NCI-H1048 (cell line): ENCODE results near the gene CHRNA3.

Experiments
- DNase-seq: peaks from one replicate; lab custom pipeline; 2025; lab: John Stamatoyannopoulos, UW

CHRNA3 gene

DNA sequence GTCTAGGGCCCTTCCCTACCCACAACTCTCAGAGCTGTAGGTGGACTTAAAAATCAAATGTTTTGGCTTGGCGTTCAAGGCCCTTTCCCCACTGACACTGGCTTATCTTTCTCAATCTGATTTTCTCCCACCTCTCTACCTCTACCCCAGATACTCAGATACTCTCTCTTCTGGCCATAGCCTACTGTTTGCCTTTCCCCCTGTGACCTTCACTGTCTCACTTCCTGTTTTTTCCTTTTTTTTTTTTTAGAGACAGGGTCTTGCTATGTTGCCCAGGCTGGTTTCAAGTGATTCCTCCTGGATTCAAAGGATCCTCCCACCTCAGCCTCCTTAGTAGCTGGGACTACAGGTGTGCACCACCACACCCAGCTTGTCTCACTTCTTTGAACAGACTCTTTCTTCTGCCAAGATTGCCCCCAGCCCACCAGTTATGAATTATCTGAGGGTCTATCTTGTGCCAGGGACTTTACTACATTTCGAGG, 15.6 kb upstream of the CHRNA3 start:
- DNase-seq: no peak

DNA sequence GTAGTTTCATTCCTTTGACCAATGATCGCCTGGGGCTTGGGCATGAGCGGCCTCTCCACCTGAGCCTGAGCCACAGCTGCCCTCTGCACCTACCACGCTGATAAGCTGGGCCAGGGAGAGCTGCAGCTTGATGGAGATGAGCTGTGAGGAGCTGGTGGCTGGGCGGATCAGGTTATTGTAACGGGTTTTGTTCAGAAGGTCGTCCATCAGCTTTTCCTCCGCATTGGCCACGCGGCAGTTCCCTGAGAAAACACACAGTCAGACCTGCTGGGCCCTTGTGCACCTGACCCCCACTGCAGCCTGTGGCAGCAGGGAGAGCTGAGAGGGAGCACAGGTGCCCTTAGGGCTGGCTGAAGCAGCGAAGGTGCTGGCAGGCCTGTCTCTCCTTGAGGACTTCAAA, 14.6 kb upstream of the CHRNA3 start:
- no peak for DNase-seq

DNA sequence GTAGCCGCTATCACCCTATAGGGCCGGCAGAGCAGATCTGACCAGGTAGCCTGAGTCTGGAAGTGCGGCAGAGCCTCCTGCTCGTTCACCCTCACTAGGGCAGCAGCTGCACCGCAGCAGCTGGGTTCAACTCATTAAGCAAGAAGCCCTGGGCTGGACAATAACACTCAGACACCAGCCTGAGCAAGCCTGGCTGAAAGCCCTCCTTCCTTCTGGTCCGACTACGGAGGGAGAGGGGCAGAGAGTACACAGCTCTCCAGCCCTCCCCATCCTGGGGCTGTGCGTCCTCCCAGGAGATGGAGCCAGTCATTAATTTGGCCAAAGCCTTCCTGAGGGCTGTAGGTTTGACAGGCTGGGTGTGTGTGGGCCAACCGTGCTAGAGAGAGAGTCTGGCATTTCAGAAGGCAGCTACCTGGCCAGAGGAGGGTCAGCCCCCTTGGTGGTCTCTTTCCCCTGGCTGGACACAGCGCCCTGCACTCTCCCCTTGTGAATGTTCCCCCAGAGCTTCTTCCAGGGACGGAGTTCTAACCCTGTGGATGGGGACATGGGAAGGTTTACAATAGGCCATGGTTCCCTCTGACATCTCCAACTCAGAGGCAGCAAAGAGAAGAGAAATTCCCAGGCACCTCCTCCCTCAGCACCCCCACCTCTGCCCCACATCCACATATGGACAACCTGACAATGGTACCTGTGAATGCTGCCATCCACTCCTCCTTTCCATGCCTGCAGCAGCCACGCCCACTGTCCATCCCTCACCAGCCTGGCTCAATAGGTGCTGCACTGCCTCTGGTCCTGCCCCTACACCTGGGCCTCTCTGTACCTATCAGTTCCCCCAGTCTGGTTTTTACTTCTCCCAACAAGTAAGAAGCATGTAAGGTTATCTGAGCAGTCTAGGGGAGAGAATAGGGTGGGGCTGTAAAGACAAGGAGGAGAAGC, 13.7 kb upstream of the CHRNA3 start:
- DNase-seq: no peak

DNA sequence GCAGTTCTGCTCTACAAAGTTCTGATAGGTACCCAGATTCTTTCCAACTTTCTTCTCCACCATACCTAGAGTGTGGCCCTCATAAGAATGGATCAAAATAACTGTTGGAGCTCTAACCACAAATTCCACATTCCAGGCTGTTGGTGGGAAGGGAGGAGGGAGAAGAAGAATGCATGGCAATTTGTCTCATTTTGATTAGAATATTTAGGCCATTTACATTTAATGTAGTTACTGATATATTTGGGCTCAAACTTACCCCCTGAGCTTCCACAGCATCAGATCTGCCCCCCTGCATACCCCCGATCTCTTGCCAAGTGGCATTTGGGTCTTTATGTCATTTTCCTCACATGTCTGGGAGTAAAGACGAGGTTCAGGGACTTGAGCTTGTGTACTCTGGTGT, 12.6 kb upstream of the CHRNA3 start:
- no peak for DNase-seq

DNA sequence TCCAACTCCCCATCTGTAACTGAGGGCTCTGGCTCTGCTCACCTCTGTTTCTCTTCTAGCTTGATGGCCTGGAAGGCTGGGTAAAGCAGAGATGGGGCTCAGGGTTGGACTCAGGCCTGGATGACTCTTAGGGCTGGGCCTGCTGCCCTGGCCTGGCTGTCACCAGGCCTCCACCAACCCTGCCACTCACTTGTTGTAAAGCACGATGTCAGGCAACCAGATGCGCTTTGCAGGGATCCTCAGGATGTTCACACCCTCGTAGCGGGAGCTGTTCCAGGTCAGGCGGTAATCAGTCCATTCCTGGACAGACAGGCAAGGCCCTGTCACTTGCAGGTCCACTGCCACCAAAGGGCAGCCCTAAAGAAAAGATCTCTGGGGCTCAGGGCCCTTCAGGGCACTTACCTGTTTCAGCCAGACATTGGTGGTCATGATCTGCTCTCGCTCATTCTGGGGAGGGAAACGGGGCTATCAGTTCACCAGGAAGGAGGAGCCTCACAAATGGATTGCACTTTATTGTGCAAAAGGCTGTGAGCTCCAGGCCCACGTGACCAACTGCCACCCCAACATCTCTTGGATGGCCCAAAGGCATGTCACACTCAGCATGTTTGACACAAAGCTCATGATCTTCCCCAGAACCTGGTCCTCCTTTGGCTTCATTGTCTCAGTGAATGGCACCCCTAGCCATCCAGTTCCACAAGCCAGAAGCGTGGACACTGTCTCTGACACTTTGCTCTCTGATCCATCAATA, 10.3 kb upstream of the CHRNA3 start:
- DNase-seq: no peak

DNA sequence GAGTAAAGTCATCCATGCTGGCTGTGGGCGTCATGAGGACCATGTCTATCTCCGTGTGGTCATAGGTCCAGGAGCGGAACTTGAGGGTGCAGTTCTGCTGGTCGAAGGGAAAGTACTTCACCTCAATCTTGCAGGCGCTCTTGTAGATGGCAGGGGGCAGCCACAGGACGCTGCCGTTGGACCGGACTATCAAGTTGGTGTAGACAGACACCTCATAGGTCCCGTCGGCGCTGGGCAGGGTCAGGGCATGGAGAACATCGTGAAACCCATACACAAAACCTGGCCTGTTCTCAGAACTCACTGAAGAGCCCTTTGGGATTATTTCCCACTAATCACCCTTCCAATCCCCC, 8.9 kb upstream of the CHRNA3 start:
- DNase-seq: no peak

DNA sequence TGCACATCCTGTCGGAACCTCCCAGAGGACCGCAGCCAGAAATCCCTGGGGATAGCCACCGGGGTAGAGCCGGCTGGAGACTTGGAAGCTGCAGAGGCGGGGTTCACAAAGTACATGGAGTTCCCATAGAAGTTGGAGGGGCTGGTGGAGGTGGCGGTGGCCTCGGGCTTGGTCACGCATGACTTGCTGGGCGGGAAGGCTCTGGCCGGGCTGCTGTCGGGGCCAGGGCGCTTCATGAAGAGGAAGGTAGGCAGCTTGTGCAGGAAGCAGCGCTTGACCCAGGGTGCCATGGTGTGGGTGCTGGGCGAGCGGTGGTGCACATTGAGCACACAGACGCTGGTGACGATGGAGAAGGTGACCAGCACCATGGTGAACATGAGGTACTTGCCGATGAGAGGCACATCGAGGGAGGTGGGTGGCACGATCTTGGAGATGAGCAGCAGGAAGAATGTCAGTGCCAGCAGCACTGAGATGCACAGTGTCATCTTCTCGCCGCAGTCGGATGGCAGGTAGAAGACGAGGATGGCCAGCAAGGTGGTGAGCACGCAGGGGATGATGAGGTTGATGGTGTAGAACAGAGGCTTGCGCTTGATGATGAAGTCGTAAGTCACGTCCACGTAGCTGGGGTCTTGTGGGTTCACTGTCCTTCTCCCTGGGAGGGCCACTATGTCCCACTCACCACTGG, 8.4 kb upstream of the CHRNA3 start:
- no peak for DNase-seq

DNA sequence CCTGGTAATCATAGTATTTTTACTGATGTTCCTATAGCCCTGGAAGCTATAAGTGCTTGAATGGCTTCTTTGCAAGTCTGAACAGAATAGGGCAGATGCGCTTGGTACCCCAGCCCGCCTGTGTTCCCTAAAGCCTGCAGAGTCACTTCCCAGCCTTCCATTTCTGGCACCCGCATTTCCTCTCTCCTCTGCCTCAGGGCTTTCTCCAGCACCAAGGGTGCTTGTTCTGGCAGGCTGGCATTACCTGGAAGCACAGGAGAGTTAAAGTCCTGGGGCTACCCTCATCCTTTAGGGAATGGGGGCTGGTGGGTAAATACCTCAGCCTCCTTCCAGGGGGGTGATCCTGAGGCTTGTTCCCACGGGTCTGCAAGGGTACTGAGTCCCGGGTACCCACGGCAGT, 7.4 kb upstream of the CHRNA3 start:
- no peak for DNase-seq

DNA sequence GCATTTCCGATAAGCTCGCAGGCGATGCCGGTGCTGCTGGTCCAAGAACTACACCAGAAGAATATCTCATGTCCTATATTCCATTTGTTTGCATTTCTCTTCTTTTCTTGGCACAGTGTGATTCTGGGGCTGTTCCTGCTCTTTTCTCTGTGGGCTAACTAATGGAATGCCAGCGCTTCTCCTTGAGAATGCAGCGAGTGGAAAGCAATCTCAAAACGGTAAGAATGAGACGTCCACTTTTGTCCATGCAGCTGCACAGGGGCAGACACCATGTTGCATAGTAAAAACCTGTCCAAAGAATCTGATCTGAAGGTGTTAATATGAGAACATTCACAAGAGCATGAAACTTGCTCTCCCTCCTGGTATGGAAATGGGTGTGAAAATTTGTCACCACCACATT, 6.6 kb upstream of the CHRNA3 start:
- DNase-seq: no peak

DNA sequence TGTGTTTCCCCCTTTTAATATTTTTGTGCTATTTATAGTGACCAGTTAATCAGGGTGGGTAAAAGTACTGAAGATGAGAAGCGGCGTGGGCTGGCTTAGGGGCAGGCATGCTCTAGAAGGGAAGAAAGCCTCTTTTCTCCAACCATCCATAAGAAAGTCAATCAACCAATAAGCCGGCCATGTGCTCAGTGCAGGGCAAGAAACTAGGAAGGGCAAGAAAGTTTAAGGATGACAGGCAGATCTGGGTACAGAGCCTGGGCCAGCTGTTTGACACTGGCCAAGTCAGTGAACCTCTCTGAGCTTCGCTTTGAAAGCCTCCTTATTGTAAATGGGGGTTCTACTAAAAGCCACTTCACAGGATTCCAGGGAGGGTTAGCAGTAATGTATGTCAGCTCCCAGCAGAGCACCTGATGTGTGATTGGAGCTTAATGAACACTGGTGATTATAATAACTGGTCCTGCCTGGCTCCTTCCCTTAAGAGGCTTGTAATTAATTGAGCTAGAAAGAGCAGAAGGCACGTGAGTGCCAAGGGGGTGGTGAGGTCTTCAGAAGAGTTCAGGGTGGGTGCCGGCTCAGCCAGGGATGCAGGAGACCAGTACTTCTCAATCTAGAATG, 5.7 kb upstream of the CHRNA3 start:
- no peak for DNase-seq

DNA sequence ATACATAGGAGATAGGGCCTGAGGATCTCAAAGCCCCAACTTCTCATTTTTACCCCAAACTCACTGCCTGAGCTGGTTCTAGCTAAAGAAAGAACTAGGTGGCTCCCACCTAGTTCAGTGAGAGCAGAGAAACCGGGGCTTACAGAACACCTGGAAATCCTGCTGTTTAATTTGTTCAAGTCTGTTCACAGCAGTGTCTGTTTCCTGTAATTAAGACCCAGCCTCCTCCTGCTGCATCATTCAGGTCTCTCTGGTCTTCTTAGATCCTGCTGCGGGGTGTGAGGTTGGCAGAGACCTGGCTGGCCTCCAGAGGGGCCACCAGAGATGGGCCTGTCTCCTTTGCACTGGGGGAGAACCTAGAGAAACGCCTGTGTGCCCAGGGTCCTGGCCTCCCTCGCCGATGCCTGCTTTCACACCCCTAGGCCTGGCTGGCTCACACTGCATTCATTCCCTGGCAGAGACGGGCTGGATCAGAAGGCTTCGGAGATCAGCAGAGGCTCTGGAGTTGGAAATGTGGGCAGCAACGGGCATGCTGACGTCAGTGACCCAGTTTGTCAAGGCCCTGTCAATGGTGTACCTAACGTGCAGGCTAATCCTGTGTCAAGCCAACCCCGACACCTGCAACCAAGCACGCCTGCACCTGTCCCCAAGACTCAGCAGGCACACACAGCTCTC, 4.9 kb upstream of the CHRNA3 start:
- DNase-seq: no peak

DNA sequence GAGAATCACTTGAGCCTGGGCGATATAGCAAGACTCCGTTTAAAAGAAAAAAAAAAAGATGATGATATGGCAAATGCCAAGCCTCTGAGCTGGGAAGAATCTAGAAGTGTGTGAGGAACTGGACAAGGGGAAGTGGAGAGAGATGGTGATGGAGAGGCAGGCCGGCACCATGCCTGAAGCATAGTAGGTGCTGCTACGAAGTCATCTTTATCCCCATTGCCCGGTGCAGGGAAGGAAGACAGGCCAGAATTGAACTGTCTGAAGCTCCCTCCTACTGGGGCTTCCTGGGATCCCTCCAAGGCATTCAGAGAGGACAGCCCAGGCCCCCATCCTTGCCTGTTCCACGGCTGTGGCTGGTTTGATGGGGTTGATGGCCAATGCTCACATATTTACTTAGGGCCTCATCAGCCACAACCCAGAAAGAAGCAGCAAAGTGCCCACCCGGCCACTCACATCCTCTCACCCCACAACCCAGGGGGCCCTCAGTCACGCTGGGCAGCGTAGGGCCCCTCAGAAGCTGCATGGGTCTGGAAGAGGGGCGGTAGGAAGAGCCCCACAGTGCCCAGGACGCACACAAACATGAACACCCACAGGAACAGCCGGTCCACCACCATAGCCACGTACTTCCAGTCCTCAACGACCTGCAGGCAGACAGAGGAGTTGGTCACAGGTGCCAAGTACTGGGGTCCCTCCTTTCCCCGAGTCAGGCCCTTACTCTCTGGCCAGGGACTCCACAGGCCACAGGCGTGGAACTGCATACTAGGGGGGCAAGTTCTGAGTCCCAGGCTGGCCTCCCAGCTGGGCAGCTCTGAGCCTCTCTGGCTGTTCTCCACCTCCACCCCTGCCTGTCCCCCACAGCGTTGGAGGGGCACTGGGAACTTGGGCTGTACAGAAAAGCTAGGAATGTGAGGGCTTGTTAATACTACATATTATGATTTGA, 4.1 kb upstream of the CHRNA3 start:
- no peak for DNase-seq

DNA sequence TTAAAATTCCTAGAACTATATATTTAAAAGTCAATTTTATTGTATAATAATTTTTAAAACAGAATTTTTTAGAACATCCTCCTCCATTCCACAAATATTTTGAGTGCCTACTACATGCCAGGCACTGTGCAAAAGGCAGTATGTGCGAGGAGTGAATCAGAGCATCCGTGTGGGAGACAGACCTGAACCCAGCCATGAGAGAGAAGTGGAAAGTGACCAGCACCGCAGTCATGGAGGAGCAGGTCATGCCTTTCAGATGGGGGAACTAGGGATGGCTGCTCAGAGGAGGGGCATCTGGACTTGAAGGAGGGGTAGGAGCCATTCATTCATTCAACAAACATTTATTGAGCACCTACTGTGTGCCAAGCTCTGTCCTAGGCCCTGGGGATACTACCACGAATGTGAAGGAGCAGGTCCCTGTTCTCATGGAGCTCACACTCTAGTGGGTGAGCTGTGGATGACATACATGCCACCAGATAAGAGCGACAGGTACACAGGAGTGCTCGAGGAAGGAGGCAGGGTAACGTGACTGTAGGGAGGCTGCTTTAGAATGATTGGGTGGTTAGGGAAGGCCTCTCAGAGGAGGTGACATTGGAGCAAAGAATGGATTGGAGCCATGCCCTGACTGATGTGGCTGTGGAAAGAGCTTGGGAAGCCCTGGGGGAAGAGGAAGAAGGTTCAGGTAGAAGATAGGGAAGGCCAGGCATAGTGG, 3.1 kb upstream of the CHRNA3 start:
- no peak for DNase-seq

DNA sequence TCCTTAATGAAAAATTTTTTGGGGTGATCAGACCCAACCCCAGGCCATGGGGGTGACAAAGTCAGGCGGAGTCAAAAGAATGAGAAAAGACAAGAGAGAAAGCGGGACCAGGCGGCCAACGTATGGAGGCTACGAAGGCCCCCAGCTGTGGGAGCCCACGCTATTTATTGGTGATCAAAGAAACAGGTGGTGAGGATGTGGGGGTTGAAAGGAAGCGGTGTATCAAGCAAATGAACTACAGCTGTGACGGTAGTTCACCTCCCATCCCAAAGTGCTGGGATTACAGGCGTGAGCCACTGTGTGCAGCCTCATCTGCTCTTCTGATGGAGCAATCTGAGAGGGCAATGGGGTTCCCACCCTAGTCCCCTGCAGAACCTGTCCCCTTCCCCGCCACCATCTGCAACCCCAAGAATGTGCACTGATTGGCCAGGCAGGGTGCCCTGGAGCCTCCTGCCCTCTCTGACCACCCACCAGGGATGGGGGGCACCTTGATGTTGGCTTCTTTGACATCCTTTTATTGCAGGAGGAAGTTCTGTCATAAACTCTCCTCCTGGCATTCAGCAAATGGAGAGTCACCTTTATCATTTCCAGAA, 1.1 kb upstream of the CHRNA3 start:
- DNase-seq: no peak

DNA sequence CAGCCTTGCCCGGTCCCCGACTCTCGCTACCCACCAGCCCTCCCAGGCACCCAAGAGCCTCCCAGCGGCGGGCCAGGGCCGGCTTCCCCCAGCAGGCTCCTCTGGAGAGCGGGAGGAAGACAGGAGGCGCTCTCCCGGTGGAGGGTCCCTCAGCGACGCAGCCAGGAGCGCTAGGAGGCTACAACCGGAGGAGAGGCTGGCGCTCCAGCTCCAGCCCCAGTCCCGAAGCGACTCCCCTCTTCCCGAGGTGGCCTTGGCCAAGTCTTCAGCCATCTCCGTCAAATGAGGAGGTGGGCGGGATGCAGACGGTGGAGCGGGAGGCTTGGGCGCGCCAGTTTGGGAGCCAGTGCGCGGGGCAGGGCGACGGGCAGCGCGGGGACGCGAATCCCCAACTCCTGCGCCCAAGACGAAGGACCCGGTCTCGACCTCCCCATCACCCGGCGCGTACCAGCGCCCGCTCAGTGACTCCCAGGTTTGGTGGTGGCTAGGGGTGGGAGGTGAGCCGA, 722 bp downstream of the CHRNA3 start:
- DNase-seq: no peak

DNA sequence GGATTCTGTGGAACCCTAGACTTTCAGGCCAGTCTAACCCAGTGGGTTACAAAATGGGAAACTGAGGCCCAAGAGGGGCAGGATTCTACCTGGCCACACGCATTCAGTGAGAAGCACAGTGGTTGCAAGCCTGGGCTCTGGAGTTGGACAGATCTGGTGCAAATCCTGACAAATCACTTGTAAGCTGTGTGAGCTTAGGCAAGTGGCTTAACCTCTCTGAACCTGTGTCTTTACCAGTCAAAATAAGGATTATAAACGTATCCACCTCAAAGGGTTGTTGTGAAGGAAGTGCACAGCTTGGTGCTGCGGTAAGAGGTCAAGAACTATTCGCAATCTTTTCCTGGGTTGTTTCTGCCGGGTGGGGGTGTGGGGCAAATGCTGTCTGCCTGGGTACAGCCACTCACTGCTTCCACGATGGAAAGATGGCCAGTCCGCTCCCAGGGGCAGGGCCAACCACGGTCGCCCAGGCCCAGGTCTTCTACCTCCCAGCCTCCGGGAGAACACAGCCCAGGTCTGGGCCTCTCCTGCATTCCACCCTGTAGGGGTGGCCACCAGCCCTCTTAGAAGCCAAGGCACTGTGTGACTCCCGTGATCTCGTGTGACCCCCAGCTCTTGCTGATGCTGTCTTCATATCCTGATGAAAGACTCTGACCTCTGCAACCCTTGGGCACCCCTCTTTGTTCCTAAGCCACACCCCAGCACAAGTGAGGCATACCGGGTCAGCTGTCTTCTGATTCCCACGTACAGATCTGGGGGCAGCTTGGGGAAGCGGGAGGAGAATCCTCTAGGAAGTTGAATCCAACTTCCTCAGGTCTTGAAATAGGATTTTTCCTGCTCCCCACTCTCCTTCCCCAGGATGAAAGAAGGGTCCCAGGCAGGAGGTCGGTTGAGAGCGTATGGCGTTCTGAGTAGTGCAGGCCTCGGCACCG, 1.5 kb downstream of the CHRNA3 start:
- DNase-seq: no peak

DNA sequence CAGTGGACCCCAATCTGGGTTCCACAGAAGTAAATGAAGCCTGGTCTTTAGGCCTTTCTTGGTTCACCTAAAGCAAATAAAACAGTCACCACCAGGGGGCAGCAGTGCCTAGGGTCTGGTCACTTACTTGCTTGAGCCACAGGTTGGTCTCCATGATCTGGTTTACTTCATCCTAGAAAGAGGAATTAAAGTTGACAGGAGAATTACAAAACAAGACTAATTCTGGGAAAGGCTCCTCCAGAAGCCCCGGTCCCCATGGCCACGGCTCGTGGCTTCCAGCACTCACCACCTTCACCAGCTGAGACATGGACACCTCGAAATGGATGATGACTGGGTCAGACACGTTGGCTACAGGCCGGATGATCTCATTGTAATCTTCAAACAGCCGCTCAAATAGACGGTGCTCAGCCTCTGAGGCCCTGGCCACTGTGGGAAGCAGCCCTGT, 2.3 kb downstream of the CHRNA3 start:
- DNase-seq: peak; percentile 63

DNA sequence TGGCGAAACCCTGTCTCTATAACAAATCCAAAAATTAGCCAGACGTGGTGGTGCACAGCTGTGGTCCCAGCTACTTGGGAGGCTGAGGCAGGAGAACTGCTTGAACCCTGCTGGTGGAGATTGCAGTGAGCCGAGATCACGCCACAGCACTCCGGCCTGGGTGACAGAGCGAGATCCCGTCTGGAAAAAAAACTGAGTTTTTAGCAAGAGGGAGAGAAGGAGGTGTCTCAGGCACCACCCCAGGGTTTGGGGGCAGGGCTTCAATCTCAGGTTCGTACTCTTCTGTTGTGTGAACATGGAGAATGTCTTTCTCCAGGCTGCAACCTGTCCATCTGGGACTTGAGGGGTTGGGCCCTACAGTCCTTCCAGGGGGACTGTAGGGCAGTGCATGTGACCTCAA, 2.7 kb downstream of the CHRNA3 start:
- no peak for DNase-seq
